Aortic smooth muscle cell (primary cell): ENCODE data around the gene WIPI1. TPM values are rescaled to one million over a fixed set of nuclear protein-coding genes. Genes with fewer than 3 reads are reported as not detected.

Source experiments
- total RNA-seq: library from RNA; depleted of rRNA; stranded (reverse); fragments of >200 nt; gene quantifications from 2 replicates; pipeline ENCODE4 v1.2.3, GENCODE V29; 2014

Gene WIPI1, protein sequence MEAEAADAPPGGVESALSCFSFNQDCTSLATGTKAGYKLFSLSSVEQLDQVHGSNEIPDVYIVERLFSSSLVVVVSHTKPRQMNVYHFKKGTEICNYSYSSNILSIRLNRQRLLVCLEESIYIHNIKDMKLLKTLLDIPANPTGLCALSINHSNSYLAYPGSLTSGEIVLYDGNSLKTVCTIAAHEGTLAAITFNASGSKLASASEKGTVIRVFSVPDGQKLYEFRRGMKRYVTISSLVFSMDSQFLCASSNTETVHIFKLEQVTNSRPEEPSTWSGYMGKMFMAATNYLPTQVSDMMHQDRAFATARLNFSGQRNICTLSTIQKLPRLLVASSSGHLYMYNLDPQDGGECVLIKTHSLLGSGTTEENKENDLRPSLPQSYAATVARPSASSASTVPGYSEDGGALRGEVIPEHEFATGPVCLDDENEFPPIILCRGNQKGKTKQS
- 165 and 192 TPM in 2 replicates for total RNA-seq

GRCh38 chr17:68457168-68457538, at the start of gene WIPI1:
WIPI1 (minus strand) TSS chr17:68457496; CDS start chr17:68457421, 75 bp downstream.

Other genes with a start within 250 kb of the WIPI1 start
- 65.5 and 82.2 TPM in 2 replicates for gene AMZ2, start 209.5 kb downstream of the WIPI1 start, total RNA-seq
- gene SLC16A6, start 166.4 kb downstream of the WIPI1 start, total RNA-seq = 0.37 and 0.92 TPM in 2 replicates
- gene ARSG, start 166.0 kb downstream of the WIPI1 start, total RNA-seq = 5.2 and 5.8 TPM in 2 replicates
- 612 and 666 TPM in 2 replicates for gene PRKAR1A, start 54.9 kb upstream of the WIPI1 start, total RNA-seq
- gene FAM20A, start 143.9 kb upstream of the WIPI1 start, total RNA-seq = 20.8 and 45.8 TPM in 2 replicates